Testis (tissue), 3 donors: ENCODE measurements around the gene ARFRP1. TPM values are rescaled to one million over a fixed set of nuclear protein-coding genes. Genes with fewer than 3 reads are reported as not detected.

Experiments
- DNase-seq: peaks from one replicate; pipeline ENCODE4 v3.0.0-alpha.2; 2019
- H3K27ac ChIP-seq, 2 donors: fragments of 200-600 bp; sonication (generic); one replicate each; pipeline ENCODE4 v1.5.1; 2019
- H3K27me3 ChIP-seq: fragments of 200-600 bp; sonication (generic); one replicate; pipeline ENCODE4 v1.5.1; 2019
- H3K36me3 ChIP-seq: fragments of 200-600 bp; sonication (generic); one replicate; pipeline ENCODE4 v1.5.1; 2017; ENCODE audit warnings: low read depth; ENCODE audit errors: missing control alignments
- H3K4me1 ChIP-seq: fragments of 200-600 bp; sonication (generic); one replicate; pipeline ENCODE4 v1.5.1; 2019
- H3K4me3 ChIP-seq, 2 donors: fragments of 200-600 bp; sonication (generic); one replicate each; pipeline ENCODE4 v1.5.1; 2017 to 2019
- H3K9me3 ChIP-seq: fragments of 200-600 bp; sonication (generic); one replicate; pipeline ENCODE4 v1.5.1; 2017
- POLR2A ChIP-seq: fragments of 450-650 bp; IDR thresholded peaks from one replicate; pipeline ENCODE4 v1.6.1; 2017; ENCODE audit warnings: antibody characterized with exemption, mild to moderate bottlenecking, moderate library complexity
- WGBS, 2 donors: methylation state at CpG; one replicate each; pipeline ENCODE4 v1.1.5; 2018; 5-methylcytosine and 5-hydroxymethylcytosine counted together
- intact Hi-C: fragments of 100-400 bp; cut with DNase I; formaldehyde crosslinking; loops from one replicate; pipeline ENCODE4 v1.15.1; 2023; ENCODE audit warnings: low total_unique reads
- polyA plus RNA-seq: library from polyadenylated mRNA; stranded (reverse); fragments of 350-450 nt; fragmentation: Illumina TruSeq; extraction: RNeasy Lipid Tissue Mini Kit (QIAGEN cat#74804); gene quantifications from one replicate; pipeline ENCODE4 v1.2.3, GENCODE V29; 2014; ENCODE audit warnings: low read depth, low replicate concordance; ENCODE audit not compliant: insufficient read depth
- total RNA-seq, 2 donors: library from RNA; depleted of rRNA; stranded (reverse); fragments of >200 nt; gene quantifications; one replicate each; pipeline ENCODE4 v1.2.3, GENCODE V29; 2016
- TF ChIP-seq, protein P1 (sequence below), 3 experiments: fragments of 450-650 bp in 2 of 3; fragments of 200-600 bp in 1 of 3; sonication (generic) in 1 of 3; IDR thresholded peaks; one replicate each; pipeline ENCODE4 v1.5.1; 2016 to 2019; ENCODE audit warnings: antibody characterized with exemption in 3 of 3, mild to moderate bottlenecking in 2 of 3, moderate library complexity in 1 of 3

The ARFRP1 gene
- total and polyA plus RNA-seq, 3 donors from 2014 or later: 37.8 to 55.6 (median 55.4) TPM

DNA sequence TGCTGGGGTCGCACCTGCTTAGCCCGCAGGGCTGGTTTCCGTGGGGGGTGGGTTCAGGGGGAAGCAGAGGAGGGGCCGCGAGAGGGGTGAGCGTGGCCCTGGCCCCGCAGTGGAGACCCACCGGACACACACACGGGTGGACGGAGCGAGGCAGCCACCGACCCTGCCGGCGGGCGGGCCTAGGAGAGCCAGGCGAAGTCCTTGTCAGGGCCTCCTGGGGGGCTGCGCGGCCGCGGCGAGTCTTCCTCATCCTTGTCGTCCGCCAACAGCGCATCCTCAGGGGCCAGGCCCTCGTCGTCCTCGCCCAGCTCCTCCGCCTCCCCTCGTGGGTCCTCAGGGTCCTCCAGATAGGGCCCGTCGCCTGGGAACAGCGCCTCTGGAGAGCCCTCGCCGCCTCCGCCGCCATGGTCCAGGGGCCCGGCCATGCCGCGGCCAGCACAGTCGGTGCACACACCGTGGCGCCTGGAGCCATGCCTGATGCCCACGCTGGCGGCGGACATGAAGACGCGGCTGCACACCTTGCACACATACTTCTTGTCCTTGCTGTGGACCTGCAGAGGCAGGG lies 39.1 kb upstream of the ARFRP1 start:
- H3K4me3 ChIP-seq: no peak overlapping the region
- H3K4me1 ChIP-seq: peaks cover 19% of the 10 kb centered on the region
- no peaks in the 10 kb centered on the region for H3K36me3 ChIP-seq
- no peak for TF ChIP-seq POLR2A
- TF ChIP-seq, protein P1, sequence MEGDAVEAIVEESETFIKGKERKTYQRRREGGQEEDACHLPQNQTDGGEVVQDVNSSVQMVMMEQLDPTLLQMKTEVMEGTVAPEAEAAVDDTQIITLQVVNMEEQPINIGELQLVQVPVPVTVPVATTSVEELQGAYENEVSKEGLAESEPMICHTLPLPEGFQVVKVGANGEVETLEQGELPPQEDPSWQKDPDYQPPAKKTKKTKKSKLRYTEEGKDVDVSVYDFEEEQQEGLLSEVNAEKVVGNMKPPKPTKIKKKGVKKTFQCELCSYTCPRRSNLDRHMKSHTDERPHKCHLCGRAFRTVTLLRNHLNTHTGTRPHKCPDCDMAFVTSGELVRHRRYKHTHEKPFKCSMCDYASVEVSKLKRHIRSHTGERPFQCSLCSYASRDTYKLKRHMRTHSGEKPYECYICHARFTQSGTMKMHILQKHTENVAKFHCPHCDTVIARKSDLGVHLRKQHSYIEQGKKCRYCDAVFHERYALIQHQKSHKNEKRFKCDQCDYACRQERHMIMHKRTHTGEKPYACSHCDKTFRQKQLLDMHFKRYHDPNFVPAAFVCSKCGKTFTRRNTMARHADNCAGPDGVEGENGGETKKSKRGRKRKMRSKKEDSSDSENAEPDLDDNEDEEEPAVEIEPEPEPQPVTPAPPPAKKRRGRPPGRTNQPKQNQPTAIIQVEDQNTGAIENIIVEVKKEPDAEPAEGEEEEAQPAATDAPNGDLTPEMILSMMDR (IDR thresholded peaks at IDR 0.05): no peak
- intact Hi-C loops: no loop called here
- H3K27me3 ChIP-seq: no peaks in the 10 kb centered on the region
- no peak for DNase-seq
- WGBS, 2 donors: 92 to 98% methylated on average over 10 to 47 of the region's 47 CpGs
- no peak overlapping the region for H3K27ac ChIP-seq
- no peaks in the 10 kb centered on the region for H3K9me3 ChIP-seq

DNA sequence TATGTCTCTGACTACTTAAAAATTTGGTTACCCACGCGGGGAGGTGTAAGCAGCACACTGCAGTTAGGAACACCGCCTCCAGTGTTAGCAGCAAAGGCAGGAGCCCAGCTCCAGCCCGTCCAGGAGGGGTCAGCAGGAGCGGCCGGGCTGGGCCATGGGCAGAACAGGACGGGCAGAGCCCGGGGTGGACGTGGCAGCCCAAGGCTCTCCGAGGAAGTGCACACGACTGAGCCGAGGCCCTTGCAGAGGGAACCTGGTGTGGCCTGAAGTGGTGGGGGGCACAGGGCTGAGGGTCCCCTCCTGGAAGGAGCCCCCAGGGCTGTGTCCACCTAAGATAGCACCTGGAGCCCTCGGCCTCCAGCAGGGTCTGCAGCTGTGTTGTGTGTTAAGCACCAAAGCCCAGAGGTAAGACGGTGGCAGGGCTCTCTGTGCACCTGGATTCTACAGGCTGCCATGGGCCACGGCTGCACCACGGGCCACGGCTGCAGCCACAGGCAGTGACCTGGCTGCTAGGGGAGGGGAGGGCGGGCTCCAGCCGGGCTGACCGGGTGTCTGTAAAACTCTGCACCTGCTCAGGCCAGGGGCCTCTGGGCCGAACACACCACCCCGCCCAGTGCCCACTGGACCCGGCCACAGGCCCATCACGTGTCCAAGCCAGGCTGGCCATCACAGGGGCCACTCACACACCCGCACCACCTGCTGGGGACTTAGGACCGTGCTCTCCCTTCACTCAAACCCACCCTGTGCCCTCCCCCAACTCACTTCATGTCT lies 38.4 kb upstream of the ARFRP1 start:
- intact Hi-C loops: no loop called here
- peak overlapping the region in 1 of 2 donors; percentile 15 for H3K27ac ChIP-seq
- H3K4me3 ChIP-seq: no peak overlapping the region
- H3K9me3 ChIP-seq: no peaks in the 10 kb centered on the region
- H3K36me3 ChIP-seq: no peaks in the 10 kb centered on the region
- H3K27me3 ChIP-seq: no peaks in the 10 kb centered on the region
- no peak for DNase-seq
- WGBS, 2 donors: 74 to 82% methylated on average over 12 to 26 of the region's 26 CpGs
- peaks cover 26% of the 10 kb centered on the region for H3K4me1 ChIP-seq
- TF ChIP-seq, protein P1 (IDR thresholded peaks at IDR 0.05): no peak
- no peak for TF ChIP-seq POLR2A

- Histone ChIP-seq H3K4me1 (peaks cover 29% of the 10 kb centered on the region), H3K4me3 (no peak overlapping the region), H3K27me3 (no peaks in the 10 kb centered on the region), H3K27ac (peak overlapping the region in 1 of 2 donors; percentile 15), H3K36me3 (no peaks in the 10 kb centered on the region), H3K9me3 (no peaks in the 10 kb centered on the region)
- 77 to 79% methylated on average over 13 to 15 of the region's 15 CpGs for WGBS, 2 donors
- DNase-seq: no peak
- intact Hi-C loops: no loop called here
- TF ChIP-seq, protein P1 (IDR thresholded peaks at IDR 0.05): no peak
- TF ChIP-seq POLR2A: no peak
These were observed 37.6 kb upstream of the ARFRP1 start for GRCh38 chr20:63745424-63745805.

GRCh38 chr20:63744574-63745423 lies 37.0 kb upstream of the ARFRP1 start:
- H3K27ac ChIP-seq: peak overlapping the region in 1 of 2 donors; percentile 15
- TF ChIP-seq, protein P1 (IDR thresholded peaks at IDR 0.05): no peak
- no peak for TF ChIP-seq POLR2A
- no peak overlapping the region for H3K4me3 ChIP-seq
- no peaks in the 10 kb centered on the region for H3K36me3 ChIP-seq
- H3K9me3 ChIP-seq: no peaks in the 10 kb centered on the region
- H3K4me1 ChIP-seq: peaks cover 29% of the 10 kb centered on the region
- no peaks in the 10 kb centered on the region for H3K27me3 ChIP-seq
- DNase-seq: no peak
- 81 to 84% methylated on average over 24 to 25 of the region's 25 CpGs for WGBS, 2 donors
- intact Hi-C loops: no loop called here
